Measurements from ENCODE around the gene MYO3B.

MYO3B gene

GRCh38 chr2:170157025-170157684 is 20.8 kb upstream of the MYO3B start:
- H3K4me2 ChIP-seq (ENCODE audit: low read depth, low read length) = no peak overlapping the region
- no peak for TF ChIP-seq EZH2phosphoT487 (IDR thresholded peaks at IDR 0.05; ENCODE audit: low read length)
- TF ChIP-seq EZH2 (optimal IDR thresholded peaks at IDR 0.05; ENCODE audit: low read depth, low read length) = no peak
- TF ChIP-seq, protein P1, sequence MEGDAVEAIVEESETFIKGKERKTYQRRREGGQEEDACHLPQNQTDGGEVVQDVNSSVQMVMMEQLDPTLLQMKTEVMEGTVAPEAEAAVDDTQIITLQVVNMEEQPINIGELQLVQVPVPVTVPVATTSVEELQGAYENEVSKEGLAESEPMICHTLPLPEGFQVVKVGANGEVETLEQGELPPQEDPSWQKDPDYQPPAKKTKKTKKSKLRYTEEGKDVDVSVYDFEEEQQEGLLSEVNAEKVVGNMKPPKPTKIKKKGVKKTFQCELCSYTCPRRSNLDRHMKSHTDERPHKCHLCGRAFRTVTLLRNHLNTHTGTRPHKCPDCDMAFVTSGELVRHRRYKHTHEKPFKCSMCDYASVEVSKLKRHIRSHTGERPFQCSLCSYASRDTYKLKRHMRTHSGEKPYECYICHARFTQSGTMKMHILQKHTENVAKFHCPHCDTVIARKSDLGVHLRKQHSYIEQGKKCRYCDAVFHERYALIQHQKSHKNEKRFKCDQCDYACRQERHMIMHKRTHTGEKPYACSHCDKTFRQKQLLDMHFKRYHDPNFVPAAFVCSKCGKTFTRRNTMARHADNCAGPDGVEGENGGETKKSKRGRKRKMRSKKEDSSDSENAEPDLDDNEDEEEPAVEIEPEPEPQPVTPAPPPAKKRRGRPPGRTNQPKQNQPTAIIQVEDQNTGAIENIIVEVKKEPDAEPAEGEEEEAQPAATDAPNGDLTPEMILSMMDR (IDR thresholded peaks at IDR 0.05; ENCODE audit: low read length) = no peak
- no peak overlapping the region for H3K9ac ChIP-seq (ENCODE audit: low read length)
- H3F3A ChIP-seq (ENCODE audit: insufficient read depth, low read length) = peaks cover 10% of the 10 kb centered on the region
- no peak overlapping the region for H3K27ac ChIP-seq (ENCODE audit: low read length)
- H3K9me2 ChIP-seq (replicated peaks; ENCODE audit: insufficient read depth, low read length) = no peaks in the 10 kb centered on the region
- no peak overlapping the region for H3K4me3 ChIP-seq (ENCODE audit: low read length)
- peaks cover 20% of the 10 kb centered on the region for H3K4me1 ChIP-seq (ENCODE audit: low read length)
- no peaks in the 10 kb centered on the region for H3K36me3 ChIP-seq (replicated peaks; ENCODE audit: insufficient read depth, low read length)
- H2AFZ ChIP-seq (ENCODE audit: low read length) = no peak overlapping the region
- H3K9me3 ChIP-seq (replicated peaks; ENCODE audit: insufficient read depth, low read length) = no peaks in the 10 kb centered on the region
- DNase-seq = no peak
- no peaks in the 10 kb centered on the region for H3K79me2 ChIP-seq (ENCODE audit: low read length)
- H4K20me1 ChIP-seq (ENCODE audit: insufficient read depth, low read length) = no peaks in the 10 kb centered on the region
- H3K27me3 ChIP-seq (replicated peaks; ENCODE audit: insufficient read depth, low read length) = no peaks in the 10 kb centered on the region

- peaks cover 10% of the 10 kb centered on the region for H3F3A ChIP-seq (ENCODE audit: insufficient read depth, low read length)
- no peak for DNase-seq
- H3K27ac ChIP-seq (ENCODE audit: low read length) = no peak overlapping the region
- H3K4me1 ChIP-seq (ENCODE audit: low read length) = peaks cover 20% of the 10 kb centered on the region
- no peaks in the 10 kb centered on the region for H4K20me1 ChIP-seq (ENCODE audit: insufficient read depth, low read length)
- no peak for TF ChIP-seq EZH2 (optimal IDR thresholded peaks at IDR 0.05; ENCODE audit: low read depth, low read length)
- TF ChIP-seq EZH2phosphoT487 (IDR thresholded peaks at IDR 0.05; ENCODE audit: low read length) = no peak
- TF ChIP-seq, protein P1 (IDR thresholded peaks at IDR 0.05; ENCODE audit: low read length) = no peak
- H3K4me2 ChIP-seq (ENCODE audit: low read depth, low read length) = no peak overlapping the region
- H2AFZ ChIP-seq (ENCODE audit: low read length) = no peak overlapping the region
- H3K4me3 ChIP-seq (ENCODE audit: low read length) = no peak overlapping the region
- no peaks in the 10 kb centered on the region for H3K36me3 ChIP-seq (replicated peaks; ENCODE audit: insufficient read depth, low read length)
- no peaks in the 10 kb centered on the region for H3K9me2 ChIP-seq (replicated peaks; ENCODE audit: insufficient read depth, low read length)
- H3K9me3 ChIP-seq (replicated peaks; ENCODE audit: insufficient read depth, low read length) = no peaks in the 10 kb centered on the region
- H3K27me3 ChIP-seq (replicated peaks; ENCODE audit: insufficient read depth, low read length) = no peaks in the 10 kb centered on the region
- no peaks in the 10 kb centered on the region for H3K79me2 ChIP-seq (ENCODE audit: low read length)
- H3K9ac ChIP-seq (ENCODE audit: low read length) = no peak overlapping the region
Measured at GRCh38 chr2:170159060-170159459, 18.9 kb upstream of the MYO3B start.

DNA sequence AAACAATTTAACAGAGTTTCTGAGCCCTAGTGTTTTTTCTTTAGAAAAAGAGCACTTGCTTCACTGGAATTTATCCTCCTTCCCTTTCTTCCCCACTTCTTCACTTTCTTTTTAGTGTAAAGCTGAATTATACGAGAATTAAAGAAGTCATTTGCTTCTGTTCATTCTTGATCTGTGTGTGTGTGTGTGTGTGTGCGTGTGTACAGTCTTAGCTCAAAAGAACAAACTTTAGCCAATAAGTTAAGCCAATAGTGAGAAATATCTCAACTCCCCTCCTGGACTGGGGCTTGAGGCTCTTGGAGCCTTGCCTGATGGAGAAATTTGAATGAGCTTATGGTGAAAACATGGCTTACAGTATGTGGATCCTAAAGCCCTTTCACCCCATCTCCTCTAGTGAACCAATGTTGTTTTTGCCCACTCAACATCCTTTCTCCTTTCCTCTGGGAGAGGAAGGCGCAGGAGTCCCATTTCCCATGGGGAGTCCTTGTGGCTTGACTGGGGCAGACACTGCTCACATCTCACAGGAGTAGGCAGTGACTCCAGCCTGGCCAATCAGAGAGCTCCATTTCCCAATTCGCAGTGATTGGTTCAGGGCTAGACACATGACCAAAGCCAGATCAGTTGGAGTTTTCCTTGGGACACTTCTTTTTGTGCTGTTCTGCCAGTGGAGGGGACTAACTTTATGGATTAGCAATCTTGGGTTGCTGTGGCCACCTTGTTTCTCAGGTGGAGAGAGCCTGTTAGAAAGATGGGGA is 16.3 kb upstream of the MYO3B start:
- H3K9me2 ChIP-seq (replicated peaks; ENCODE audit: insufficient read depth, low read length) = no peaks in the 10 kb centered on the region
- no peak for DNase-seq
- H3K4me2 ChIP-seq (ENCODE audit: low read depth, low read length) = peak overlapping the region; percentile 61
- peaks cover 10% of the 10 kb centered on the region for H3F3A ChIP-seq (ENCODE audit: insufficient read depth, low read length)
- peak overlapping the region; percentile 44 for H2AFZ ChIP-seq (ENCODE audit: low read length)
- peaks cover 28% of the 10 kb centered on the region for H3K4me1 ChIP-seq (ENCODE audit: low read length)
- H4K20me1 ChIP-seq (ENCODE audit: insufficient read depth, low read length) = no peaks in the 10 kb centered on the region
- peak overlapping the region; percentile 30; the same call in 1 of the 2 replicates for H3K4me3 ChIP-seq (ENCODE audit: low read length)
- no peaks in the 10 kb centered on the region for H3K79me2 ChIP-seq (ENCODE audit: low read length)
- no peaks in the 10 kb centered on the region for H3K9me3 ChIP-seq (replicated peaks; ENCODE audit: insufficient read depth, low read length)
- peak overlapping the region; percentile 59; the same call in 1 of the 2 replicates for H3K27ac ChIP-seq (ENCODE audit: low read length)
- H3K27me3 ChIP-seq (replicated peaks; ENCODE audit: insufficient read depth, low read length) = no peaks in the 10 kb centered on the region
- H3K36me3 ChIP-seq (replicated peaks; ENCODE audit: insufficient read depth, low read length) = no peaks in the 10 kb centered on the region
- H3K9ac ChIP-seq (ENCODE audit: low read length) = no peak overlapping the region
- TF ChIP-seq EZH2phosphoT487 (IDR thresholded peaks at IDR 0.05; ENCODE audit: low read length) = no peak

DNA sequence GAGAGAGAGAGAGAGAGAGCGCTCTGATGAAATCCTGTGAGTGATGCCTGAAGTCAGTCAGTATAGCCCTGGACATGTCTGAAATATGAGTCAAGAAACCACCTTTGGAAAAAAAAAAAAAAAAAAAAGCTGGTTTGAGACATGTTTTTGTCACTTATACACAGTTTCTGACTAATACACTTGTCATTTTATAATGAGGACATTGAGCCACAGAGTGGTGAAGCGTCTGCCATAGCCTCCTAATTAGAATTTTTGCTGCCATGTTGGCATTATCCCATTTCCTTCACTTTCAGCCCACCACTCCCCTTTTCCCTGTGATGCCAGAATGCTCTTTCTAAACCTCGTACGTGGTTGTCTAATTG is 15.7 kb upstream of the MYO3B start:
- TF ChIP-seq EZH2 (optimal IDR thresholded peaks at IDR 0.05; ENCODE audit: low read depth, low read length) (no peak), EZH2phosphoT487 (IDR thresholded peaks at IDR 0.05; ENCODE audit: low read length) (no peak)
- TF ChIP-seq, protein P1 (IDR thresholded peaks at IDR 0.05; ENCODE audit: low read length) = no peak
- Histone ChIP-seq H3K9me2 (replicated peaks; ENCODE audit: insufficient read depth, low read length) (no peaks in the 10 kb centered on the region), H3K27me3 (replicated peaks; ENCODE audit: insufficient read depth, low read length) (no peaks in the 10 kb centered on the region), H3K9me3 (replicated peaks; ENCODE audit: insufficient read depth, low read length) (no peaks in the 10 kb centered on the region), H3K36me3 (replicated peaks; ENCODE audit: insufficient read depth, low read length) (no peaks in the 10 kb centered on the region), H3K4me3 (ENCODE audit: low read length) (no peak overlapping the region), H3F3A (ENCODE audit: insufficient read depth, low read length) (peaks cover 10% of the 10 kb centered on the region), H3K9ac (ENCODE audit: low read length) (no peak overlapping the region), H3K4me2 (ENCODE audit: low read depth, low read length) (no peak overlapping the region), H3K27ac (ENCODE audit: low read length) (no peak overlapping the region), H2AFZ (ENCODE audit: low read length) (no peak overlapping the region), H4K20me1 (ENCODE audit: insufficient read depth, low read length) (no peaks in the 10 kb centered on the region), H3K4me1 (ENCODE audit: low read length) (peaks cover 28% of the 10 kb centered on the region), H3K79me2 (ENCODE audit: low read length) (no peaks in the 10 kb centered on the region)
- DNase-seq = no peak
